ENCODE data around the gene EXOSC3. TPM values are rescaled to one million over a fixed set of nuclear protein-coding genes. Genes with fewer than 3 reads are reported as not detected.
"Not testable (repeated sequence)": the region's sequence is repeated elsewhere in the genome, so short reads cannot be mapped to it uniquely, and the experiment has no call there.

EXOSC3 gene
- polyA plus RNA-seq, 6 donors from 2014 or later, result 28.9 to 39.5 (median 33.1) TPM

- H3K4me1 Mint-ChIP-seq; DNase-seq; H3K9me3 Mint-ChIP-seq; H3K27me3 Mint-ChIP-seq; ATAC-seq (ENCODE audit: low read depth in 2 of 2); H3K27ac Mint-ChIP-seq; H3K4me3 Mint-ChIP-seq: not testable (repeated sequence)
- H3K36me3 Mint-ChIP-seq, result peaks cover 6 to 16% of the 10 kb centered on the region in 2 donors
Observed at GRCh38 chr9:37765263-37765662, 19.6 kb downstream of the EXOSC3 start.

DNA sequence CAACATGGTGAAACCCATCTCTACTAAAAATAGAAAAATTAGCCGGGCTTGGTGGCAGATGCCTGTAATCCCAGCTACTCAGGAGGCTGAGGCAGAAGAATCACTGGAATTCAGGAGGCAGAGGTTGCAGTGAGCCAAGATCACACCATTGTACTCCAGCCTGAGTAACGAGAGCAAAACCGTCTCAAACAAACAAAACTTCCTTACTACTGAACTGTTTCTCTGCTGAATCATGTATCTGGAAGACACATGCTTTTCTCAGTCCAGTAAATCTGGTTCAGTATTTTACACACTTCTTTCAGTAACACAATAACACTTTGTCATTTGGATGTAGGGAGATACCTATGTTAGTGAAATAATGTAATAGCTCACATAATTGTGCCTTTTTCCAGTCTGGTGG is 23.4 kb downstream of the EXOSC3 start:
- DNase-seq (no peak), ATAC-seq (ENCODE audit: low read depth in 2 of 2) (no peak)
- Mint-ChIP-seq H3K9me3 (peaks cover 0 to 2% (median 0%) of the 10 kb centered on the region in 7 donors), H3K4me3 (no peak overlapping the region), H3K27ac (peak overlapping the region in 2 of 6 donors; percentile 35 to 76), H3K4me1 (peaks cover 0 to 3% (median 0%) of the 10 kb centered on the region in 3 donors), H3K27me3 (no peaks in the 10 kb centered on the region), H3K36me3 (peaks cover 6 to 8% of the 10 kb centered on the region in 2 donors)

DNA sequence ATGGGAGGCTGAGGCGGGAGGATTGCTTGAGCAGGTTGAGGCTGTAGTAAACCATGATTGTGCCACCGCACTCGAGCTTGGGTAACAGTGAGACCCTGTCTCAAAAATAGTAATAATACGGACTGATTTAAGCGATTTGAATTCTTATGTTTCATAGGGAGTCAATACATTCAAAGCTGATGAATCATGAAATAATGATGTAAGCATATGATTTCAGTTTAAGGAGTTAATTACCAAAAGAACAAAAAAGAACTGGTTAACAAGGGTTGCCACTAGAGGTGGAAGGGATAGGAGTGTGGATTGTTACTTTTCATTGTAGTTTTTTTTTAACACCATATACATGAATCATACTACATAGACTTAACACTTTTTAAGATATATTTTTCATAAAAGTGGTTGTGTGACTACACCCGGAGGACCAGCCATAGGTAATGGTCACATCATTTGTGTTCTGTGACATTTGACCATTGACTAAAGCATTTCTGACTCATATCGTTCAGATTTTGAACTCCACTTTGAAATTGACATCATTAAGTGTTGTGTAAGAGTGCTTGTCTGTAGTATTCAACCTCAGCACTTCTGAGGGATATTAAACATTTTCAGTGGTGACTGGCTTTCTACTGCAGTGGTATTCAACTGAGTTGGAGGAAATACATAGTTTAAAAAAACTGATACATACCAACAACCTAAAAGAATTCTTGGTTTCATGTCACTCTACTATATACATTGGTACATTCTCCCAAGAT is 24.3 kb downstream of the EXOSC3 start:
- Mint-ChIP-seq H3K4me3 (no peak overlapping the region), H3K9me3 (peaks cover 0 to 2% (median 0%) of the 10 kb centered on the region in 7 donors), H3K27me3 (no peaks in the 10 kb centered on the region), H3K36me3 (peaks cover 6 to 8% of the 10 kb centered on the region in 2 donors), H3K4me1 (peaks cover 4 to 9% (median 4%) of the 10 kb centered on the region in 3 donors), H3K27ac (peak overlapping the region in 1 of 6 donors; percentile 62)
- DNase-seq, result no peak
- ATAC-seq (ENCODE audit: low read depth in 2 of 2), result no peak

- Mint-ChIP-seq H3K27me3 (no peaks in the 10 kb centered on the region), H3K4me3 (no peak overlapping the region), H3K36me3 (peaks cover 6 to 8% of the 10 kb centered on the region in 2 donors), H3K9me3 (no peaks in the 10 kb centered on the region), H3K27ac (peak overlapping the region in 1 of 6 donors; percentile 46), H3K4me1 (peaks cover 17 to 28% (median 18%) of the 10 kb centered on the region in 3 donors)
- ATAC-seq (ENCODE audit: low read depth in 2 of 2), result no peak
- no peak for DNase-seq
Observed at GRCh38 chr9:37758747-37759146, 26.1 kb downstream of the EXOSC3 start.

GRCh38 chr9:37753489-37754190 is 31.2 kb downstream of the EXOSC3 start, which contains the start of gene TRMT10B:
TSS of gene TRMT10B (plus strand) at chr9:37753805. CDS start at chr9:37761932, 8,127 bp downstream.
- DNase-seq, result peak; percentile 66
- Mint-ChIP-seq H3K4me3 (peak within 1 kb of the TSS; percentile 81 to 99 (median 96)), H3K4me1 (peaks cover 20 to 37% (median 31%) of the 10 kb centered on the region in 3 donors), H3K27ac (peak within 1 kb of the TSS; percentile 89 to 97 (median 94)), H3K27me3 (peaks cover 0 to 7% (median 6%) of the 10 kb centered on the region in 3 donors), H3K9me3 (no peaks in the 10 kb centered on the region), H3K36me3 (no peaks in the 10 kb centered on the region)
- ATAC-seq (ENCODE audit: low read depth in 2 of 2), result peak; percentile 90 to 92

DNA sequence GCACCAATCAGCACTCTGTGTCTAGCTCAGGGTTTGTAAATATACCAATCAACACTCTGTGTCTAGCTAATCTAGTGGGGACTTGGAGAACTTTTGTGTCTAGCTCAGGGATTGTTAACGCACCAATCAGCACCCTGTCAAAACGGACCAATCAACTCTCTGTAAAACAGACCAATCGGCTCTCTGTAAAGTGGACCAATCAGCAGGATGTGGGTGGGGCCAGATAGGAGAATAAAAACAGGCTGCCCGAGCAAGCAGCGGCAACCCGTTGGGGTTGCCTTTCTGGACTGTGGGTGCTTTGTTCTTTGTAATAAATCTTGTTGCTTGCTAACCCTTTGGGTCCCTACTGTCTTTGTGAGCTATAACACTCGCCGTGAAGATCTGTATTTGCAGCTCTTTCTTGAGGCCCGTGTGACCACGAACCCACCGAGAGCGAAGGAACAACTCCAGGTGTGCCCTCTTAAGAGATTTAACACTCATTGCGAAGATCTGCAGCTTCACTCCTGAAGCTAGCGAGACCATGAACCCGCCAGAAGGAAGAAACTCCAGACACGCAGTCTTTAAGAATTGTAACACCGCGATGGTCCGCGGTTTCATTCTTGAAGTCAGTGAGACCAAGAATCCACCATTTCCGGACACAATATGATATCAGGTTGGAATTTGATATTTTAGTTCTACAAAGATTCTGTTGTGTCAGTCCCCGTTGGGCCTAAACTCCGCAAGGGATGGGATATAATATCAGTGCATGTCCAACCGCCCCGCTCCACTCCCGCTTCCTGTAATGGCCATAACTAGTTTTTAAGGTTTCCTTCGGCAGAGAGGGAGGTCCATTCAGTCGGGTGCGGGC is 32.0 kb downstream of the EXOSC3 start:
- Mint-ChIP-seq H3K27ac (peak overlapping the region; percentile 89 to 97 (median 94)), H3K4me3 (peak overlapping the region; percentile 81 to 99 (median 96)), H3K9me3 (no peaks in the 10 kb centered on the region), H3K4me1 (peaks cover 19 to 37% (median 31%) of the 10 kb centered on the region in 3 donors), H3K27me3 (peaks cover 0 to 7% (median 6%) of the 10 kb centered on the region in 3 donors), H3K36me3 (no peaks in the 10 kb centered on the region)
- no peak for ATAC-seq (ENCODE audit: low read depth in 2 of 2)
- DNase-seq, result no peak

GRCh38 chr9:37752112-37752511 is 32.8 kb downstream of the EXOSC3 start:
- not testable (repeated sequence) for H3K27ac Mint-ChIP-seq, H3K36me3 Mint-ChIP-seq

DNA sequence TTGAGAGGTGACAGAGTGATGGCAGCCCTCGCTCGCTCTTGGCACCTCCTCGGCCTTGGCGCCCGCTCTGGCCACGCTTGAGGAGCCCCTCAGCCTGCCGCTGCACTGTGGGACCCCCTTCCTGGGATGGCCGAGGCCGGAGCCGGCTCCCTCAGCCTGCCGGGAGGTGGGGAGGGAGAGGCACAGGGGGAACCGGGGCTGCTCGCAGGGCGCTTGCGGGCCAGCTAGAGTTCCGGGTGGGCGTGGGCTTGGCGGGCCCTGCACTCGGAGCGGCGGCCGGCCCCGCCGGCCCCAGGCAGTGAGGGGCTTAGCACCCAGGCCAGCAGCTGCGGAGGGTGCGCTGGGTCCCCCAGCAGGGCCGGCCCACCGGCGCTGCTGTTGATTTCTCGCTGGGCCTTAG is 33.2 kb downstream of the EXOSC3 start:
- peaks cover 22 to 37% (median 31%) of the 10 kb centered on the region in 3 donors for H3K4me1 Mint-ChIP-seq
- H3K4me3 Mint-ChIP-seq; ATAC-seq (ENCODE audit: low read depth in 2 of 2); H3K27me3 Mint-ChIP-seq; H3K36me3 Mint-ChIP-seq; H3K9me3 Mint-ChIP-seq; H3K27ac Mint-ChIP-seq; DNase-seq: not testable (repeated sequence)

More at GRCh38 chr9:37752112-37752511, 32.8 kb downstream of the EXOSC3 start:
- H3K27me3 Mint-ChIP-seq; H3K9me3 Mint-ChIP-seq; ATAC-seq (ENCODE audit: low read depth in 2 of 2); DNase-seq: not testable (repeated sequence)
- peaks cover 20 to 37% (median 31%) of the 10 kb centered on the region in 3 donors for H3K4me1 Mint-ChIP-seq
- H3K4me3 Mint-ChIP-seq, result peak overlapping the region in 3 of 8 donors; percentile 92 to 99 (median 94)

GRCh38 chr9:37751186-37751585 is 33.7 kb downstream of the EXOSC3 start:
- no peaks in the 10 kb centered on the region for H3K36me3 Mint-ChIP-seq
- H3K9me3 Mint-ChIP-seq, result no peaks in the 10 kb centered on the region
- peaks cover 0 to 7% (median 6%) of the 10 kb centered on the region in 3 donors for H3K27me3 Mint-ChIP-seq
- ATAC-seq (ENCODE audit: low read depth in 2 of 2), result no peak
- H3K4me3 Mint-ChIP-seq, result peak overlapping the region in 7 of 8 donors; percentile 16 to 88 (median 57)
- peak overlapping the region in 1 of 6 donors; percentile 94 for H3K27ac Mint-ChIP-seq
- DNase-seq, result no peak
- H3K4me1 Mint-ChIP-seq, result peaks cover 22 to 34% (median 28%) of the 10 kb centered on the region in 3 donors

DNA sequence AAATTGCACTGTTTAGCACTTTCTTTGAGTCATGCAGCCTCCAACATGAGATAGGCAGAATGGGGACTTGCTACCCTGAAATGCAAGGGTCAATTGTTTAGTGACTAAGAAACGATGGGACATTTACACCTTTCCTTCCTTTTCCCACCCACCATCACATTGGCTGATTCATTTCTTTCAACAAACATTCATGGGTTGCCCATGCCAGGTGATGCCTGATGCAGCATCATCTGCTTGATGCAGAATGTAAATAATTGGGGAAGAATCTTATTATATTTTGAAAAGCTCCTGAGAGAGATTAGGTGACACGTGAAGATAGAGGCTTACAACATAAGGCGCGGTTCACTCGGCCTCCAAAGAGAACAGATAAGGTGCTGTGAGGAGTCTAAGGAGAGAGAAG is 35.7 kb downstream of the EXOSC3 start:
- ATAC-seq (ENCODE audit: low read depth in 2 of 2) (no peak), DNase-seq (no peak)
- H3K27ac Mint-ChIP-seq, result peak overlapping the region in 1 of 6 donors; percentile 21
- peaks cover 0 to 7% (median 6%) of the 10 kb centered on the region in 3 donors for H3K27me3 Mint-ChIP-seq
- H3K4me3 Mint-ChIP-seq, result peak overlapping the region in 1 of 8 donors; percentile 36
- H3K4me1 Mint-ChIP-seq, result peaks cover 10 to 18% (median 13%) of the 10 kb centered on the region in 3 donors
- no peaks in the 10 kb centered on the region for H3K9me3 Mint-ChIP-seq
- H3K36me3 Mint-ChIP-seq, result no peaks in the 10 kb centered on the region

DNA sequence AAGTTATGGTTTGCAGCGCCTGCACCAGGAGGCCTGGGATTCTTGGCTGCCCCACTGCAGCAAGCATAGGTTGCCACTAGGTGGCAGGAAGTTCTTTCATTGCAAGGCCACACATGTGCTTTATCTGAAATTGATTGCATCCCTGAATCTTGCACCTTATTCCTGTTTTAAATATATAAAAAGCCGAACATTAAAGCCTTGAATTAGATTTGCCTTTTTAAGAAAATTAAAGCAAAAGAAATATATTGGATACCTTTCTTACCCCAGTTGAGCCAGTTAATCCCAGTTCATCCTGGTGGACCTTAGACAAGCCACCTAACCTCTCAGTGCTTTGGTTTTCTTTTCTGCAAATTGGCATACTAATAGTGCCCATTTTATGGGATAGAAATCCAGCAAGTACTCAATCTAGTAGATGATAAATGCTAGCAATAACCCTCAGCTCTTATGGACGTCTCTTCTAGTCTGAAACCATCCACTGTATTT is 37.6 kb downstream of the EXOSC3 start:
- Mint-ChIP-seq H3K9me3 (no peaks in the 10 kb centered on the region), H3K4me3 (no peak overlapping the region), H3K36me3 (no peaks in the 10 kb centered on the region), H3K27ac (no peak overlapping the region), H3K4me1 (peaks cover 0 to 7% (median 3%) of the 10 kb centered on the region in 3 donors), H3K27me3 (peaks cover 0 to 7% (median 6%) of the 10 kb centered on the region in 3 donors)
- DNase-seq (peak; percentile 33), ATAC-seq (ENCODE audit: low read depth in 2 of 2) (peak; percentile 79 to 88)

DNA sequence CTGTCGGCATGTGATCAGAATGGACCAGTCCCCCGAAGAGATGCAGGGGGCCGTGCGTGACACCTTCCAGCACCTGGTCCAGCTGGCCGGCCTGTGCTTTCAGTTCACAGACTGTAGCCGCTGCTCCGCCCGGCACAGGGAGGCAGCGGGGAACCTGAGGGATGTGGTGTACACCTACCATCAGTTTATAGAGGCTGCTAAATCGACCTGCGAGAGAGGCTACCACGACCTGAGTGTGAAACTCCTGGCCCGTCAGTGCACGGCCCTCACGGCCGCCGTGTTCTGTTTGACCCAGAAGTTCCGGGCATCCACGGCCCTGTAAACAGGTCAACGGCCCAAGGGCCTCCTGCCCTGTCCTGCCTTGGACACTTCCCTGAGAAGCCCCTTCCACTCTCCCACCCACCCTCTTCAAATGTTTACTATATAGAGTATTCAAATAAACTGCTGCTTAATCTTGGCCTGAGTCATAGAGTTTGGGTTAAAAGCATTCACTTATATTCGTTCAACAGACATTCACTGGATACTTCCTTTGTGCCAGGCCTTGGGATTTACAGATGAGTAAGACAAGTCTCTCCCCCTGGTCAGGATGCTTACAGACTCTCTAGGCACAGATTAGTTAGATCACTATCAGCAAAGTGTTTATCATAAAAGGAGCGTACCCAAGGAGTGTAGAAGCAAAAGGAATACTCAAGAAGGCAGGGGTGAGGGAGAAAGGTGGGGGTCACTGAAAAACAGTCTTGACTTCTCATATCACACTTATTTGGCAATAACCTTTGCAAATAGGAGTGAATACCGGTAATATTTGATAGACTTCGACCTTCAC is 38.2 kb downstream of the EXOSC3 start:
- H3K36me3 Mint-ChIP-seq, result no peaks in the 10 kb centered on the region
- ATAC-seq (ENCODE audit: low read depth in 2 of 2), result no peak

More for the DNA sequence above, 38.2 kb downstream of the EXOSC3 start:
- H3K27ac Mint-ChIP-seq, result no peak overlapping the region
- peaks cover 0 to 7% (median 6%) of the 10 kb centered on the region in 3 donors for H3K27me3 Mint-ChIP-seq
- H3K4me3 Mint-ChIP-seq, result no peak overlapping the region
- H3K9me3 Mint-ChIP-seq, result no peaks in the 10 kb centered on the region
- peaks cover 0 to 7% (median 3%) of the 10 kb centered on the region in 3 donors for H3K4me1 Mint-ChIP-seq
- no peak for DNase-seq

All from naive B cell (primary cell).